Mesenchymal stem cell (in vitro differentiated cells and primary cell): Measurements from ENCODE around the gene CABLES2.

ENCODE experiments used
- DNase-seq: peaks from one replicate; pipeline ENCODE4 v3.0.0-alpha.2; 2013
- H2AFZ ChIP-seq: one replicate; pipeline ENCODE4 v1.6.1; 2013; ENCODE audit warnings: low read depth, mild to moderate bottlenecking, control low read depth, inconsistent platforms, low read length, moderate library complexity
- H2AK5ac ChIP-seq: 2 replicates; pipeline ENCODE4 v1.6.1; 2013; ENCODE audit warnings: low read length, moderate library complexity, mild to moderate bottlenecking, inconsistent platforms; ENCODE audit not compliant: severe bottlenecking
- H2BK120ac ChIP-seq: one replicate; pipeline ENCODE4 v1.6.1; 2013; ENCODE audit warnings: low read depth, mild to moderate bottlenecking, inconsistent platforms, low read length, moderate library complexity
- H2BK12ac ChIP-seq, 2 experiments: one replicate each; pipeline ENCODE4 v1.6.1; 2013; ENCODE audit warnings: inconsistent platforms in 2 of 2, low read length in 2 of 2, mild to moderate bottlenecking in 2 of 2, moderate library complexity in 2 of 2, control low read depth in 1 of 2
- H2BK15ac ChIP-seq: one replicate; pipeline ENCODE4 v1.6.1; 2013; ENCODE audit warnings: mild to moderate bottlenecking, low read depth, inconsistent platforms; ENCODE audit not compliant: poor library complexity, severe bottlenecking
- H2BK5ac ChIP-seq: 2 replicates; pipeline ENCODE4 v1.6.1; 2013; ENCODE audit warnings: low read depth, mild to moderate bottlenecking, low read length, control low read depth, inconsistent platforms; ENCODE audit not compliant: poor library complexity, severe bottlenecking
- H3K14ac ChIP-seq, 2 experiments: one replicate each; pipeline ENCODE4 v1.6.1; 2013; ENCODE audit warnings: inconsistent platforms in 2 of 2, low read length in 2 of 2, control low read depth in 1 of 2, mild to moderate bottlenecking in 1 of 2, moderate library complexity in 1 of 2
- H3K18ac ChIP-seq, 2 experiments: one replicate each; pipeline ENCODE4 v1.6.1; 2013; ENCODE audit warnings: inconsistent platforms in 2 of 2, low read length in 2 of 2, control low read depth in 1 of 2, low read depth in 1 of 2, mild to moderate bottlenecking in 1 of 2
- H3K23ac ChIP-seq, 2 experiments: one replicate each; pipeline ENCODE4 v1.6.1; 2013; ENCODE audit warnings: inconsistent platforms in 2 of 2, low read length in 2 of 2, mild to moderate bottlenecking in 2 of 2, moderate library complexity in 2 of 2, control low read depth in 1 of 2
- H3K27ac ChIP-seq: 2 replicates; pipeline ENCODE4 v1.5.1; 2013; ENCODE audit warnings: mild to moderate bottlenecking, moderate library complexity, low read length, control low read depth, inconsistent platforms; ENCODE audit not compliant: poor library complexity, severe bottlenecking
- H3K27me3 ChIP-seq, 2 experiments: 2 replicates each; pipeline versions ENCODE4 v1.6.1 to v1.7.0; 2013; ENCODE audit warnings: low read length in 2 of 2, mild to moderate bottlenecking in 2 of 2, moderate library complexity in 2 of 2, control low read depth in 1 of 2, inconsistent platforms in 1 of 2; ENCODE audit not compliant: control insufficient read depth in 1 of 2, insufficient read depth in 1 of 2
- H3K36me3 ChIP-seq, 2 experiments: 2 replicates each; pipeline versions ENCODE4 v1.6.1 to v1.7.0; 2013; ENCODE audit warnings: low read length in 2 of 2, control low read depth in 1 of 2, inconsistent platforms in 1 of 2, low read depth in 1 of 2, mild to moderate bottlenecking in 1 of 2; ENCODE audit not compliant: insufficient read depth in 2 of 2, control insufficient read depth in 1 of 2
- H3K4ac ChIP-seq, 2 experiments: one replicate each; pipeline ENCODE4 v1.6.1; 2013; ENCODE audit warnings: inconsistent platforms in 2 of 2, low read length in 2 of 2, mild to moderate bottlenecking in 2 of 2, moderate library complexity in 2 of 2, control low read depth in 1 of 2, low read depth in 1 of 2
- H3K4me1 ChIP-seq: 2 replicates; pipeline ENCODE4 v1.6.1; 2013; ENCODE audit warnings: low read depth, low read length, control low read depth; ENCODE audit not compliant: control insufficient read depth, insufficient read depth
- H3K4me2 ChIP-seq: 2 replicates; pipeline ENCODE4 v1.6.1; 2013; ENCODE audit warnings: low read length, mild to moderate bottlenecking, inconsistent platforms; ENCODE audit not compliant: poor library complexity, severe bottlenecking
- H3K4me3 ChIP-seq, 2 experiments: 2 replicates each; pipeline versions ENCODE4 v1.5.1 to v1.7.0; 2013; ENCODE audit warnings: low read length in 2 of 2, mild to moderate bottlenecking in 2 of 2, control low read depth in 1 of 2, low read depth in 1 of 2; ENCODE audit not compliant: insufficient read depth in 1 of 2
- H3K79me1 ChIP-seq: replicated peaks from 2 replicates; pipeline ENCODE4 v1.6.1; 2013; ENCODE audit warnings: mild to moderate bottlenecking, control low read depth, low read length, inconsistent platforms; ENCODE audit not compliant: poor library complexity, severe bottlenecking
- H3K9ac ChIP-seq: 2 replicates; pipeline ENCODE4 v1.7.0; 2013; ENCODE audit warnings: mild to moderate bottlenecking, low read length, moderate library complexity
- H3K9me3 ChIP-seq: 2 replicates; pipeline ENCODE4 v1.7.0; 2013; ENCODE audit warnings: mild to moderate bottlenecking, low read length; ENCODE audit not compliant: control insufficient read depth
- H4K8ac ChIP-seq: one replicate; pipeline ENCODE4 v1.6.1; 2013; ENCODE audit warnings: inconsistent platforms, mild to moderate bottlenecking, low read length, moderate library complexity
- H4K91ac ChIP-seq: one replicate; pipeline ENCODE4 v1.6.1; 2013; ENCODE audit warnings: mild to moderate bottlenecking, low read length, inconsistent platforms
- WGBS: methylation state at CpG from one replicate; pipeline ENCODE4 v1.1.7; 2013; ENCODE audit warnings: mixed read lengths; 5-methylcytosine and 5-hydroxymethylcytosine counted together

Gene CABLES2

DNA sequence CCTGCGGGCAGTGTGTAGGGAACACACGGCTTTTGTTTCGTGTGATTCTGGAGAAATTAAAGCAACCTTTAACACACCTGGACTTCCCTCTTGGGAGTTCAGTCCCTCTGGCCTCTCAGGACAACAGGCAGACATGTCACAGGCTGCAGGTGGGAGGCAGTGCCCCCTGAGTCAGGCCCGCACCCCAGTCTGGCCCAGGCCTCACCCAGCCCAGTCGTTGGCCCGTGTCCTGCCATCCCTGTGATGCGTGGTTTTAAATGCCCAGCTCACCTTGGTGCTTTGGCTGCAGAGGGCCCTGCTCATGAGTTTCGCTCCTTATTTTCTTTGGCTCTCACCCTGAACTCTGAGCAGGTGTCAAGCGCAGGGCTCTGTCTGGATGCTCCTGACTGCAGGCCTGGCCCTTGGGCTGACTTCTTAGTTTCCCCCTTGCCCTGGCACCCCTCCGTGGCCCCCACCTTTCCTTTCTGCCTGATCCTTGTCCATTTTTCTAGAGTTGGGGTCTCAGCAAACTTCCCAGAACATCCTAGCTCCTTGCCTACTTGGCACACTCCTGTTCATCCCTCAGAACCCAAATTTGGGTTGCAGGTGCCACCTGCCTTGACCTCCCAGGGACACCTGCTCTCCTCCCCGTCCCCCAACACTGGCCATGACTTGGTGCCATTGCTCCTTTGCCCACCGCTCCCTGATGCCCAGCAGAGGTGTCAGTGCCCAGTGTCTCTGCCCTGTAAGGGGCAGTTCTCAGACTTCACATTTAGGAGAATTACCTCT lies 2.2 kb upstream of the CABLES2 start:
- H3K23ac ChIP-seq, result no peak overlapping the region
- H3K36me3 ChIP-seq, result peaks cover 0 to 7% of the 10 kb centered on the region in 2 experiments
- H3K4me3 ChIP-seq, result no peak overlapping the region
- peaks cover 17% of the 10 kb centered on the region for H3K79me1 ChIP-seq
- no peak overlapping the region for H4K91ac ChIP-seq
- H2AK5ac ChIP-seq, result no peak overlapping the region
- H3K27me3 ChIP-seq, result peaks cover 7 to 41% of the 10 kb centered on the region in 2 experiments
- no peak overlapping the region for H3K9ac ChIP-seq
- WGBS, result 86% methylated on average over 12 of the region's 12 CpGs
- no peak overlapping the region for H3K27ac ChIP-seq
- peaks cover 41% of the 10 kb centered on the region for H3K4me1 ChIP-seq
- no peak overlapping the region for H2BK15ac ChIP-seq
- H3K14ac ChIP-seq, result no peak overlapping the region
- no peak overlapping the region for H2BK12ac ChIP-seq
- H3K4me2 ChIP-seq, result no peak overlapping the region
- DNase-seq, result no peak
- no peak overlapping the region for H2BK5ac ChIP-seq
- no peaks in the 10 kb centered on the region for H3K9me3 ChIP-seq
- H4K8ac ChIP-seq, result no peak overlapping the region
- no peak overlapping the region for H2AFZ ChIP-seq
- H2BK120ac ChIP-seq, result no peak overlapping the region
- no peak overlapping the region for H3K4ac ChIP-seq
- H3K18ac ChIP-seq, result no peak overlapping the region

GRCh38 chr20:62408640-62409039 lies 1.6 kb upstream of the CABLES2 start:
- H3K4me1 ChIP-seq, result peaks cover 41% of the 10 kb centered on the region
- H3K4me2 ChIP-seq, result no peak overlapping the region
- H3K4ac ChIP-seq, result no peak overlapping the region
- H2AFZ ChIP-seq, result no peak overlapping the region
- H3K14ac ChIP-seq, result no peak overlapping the region
- H2BK120ac ChIP-seq, result no peak overlapping the region
- H2BK12ac ChIP-seq, result no peak overlapping the region
- peaks cover 18% of the 10 kb centered on the region for H3K79me1 ChIP-seq
- H3K23ac ChIP-seq, result no peak overlapping the region
- H2BK15ac ChIP-seq, result no peak overlapping the region
- peaks cover 7 to 41% of the 10 kb centered on the region in 2 experiments for H3K27me3 ChIP-seq
- 72% methylated on average over 12 of the region's 12 CpGs for WGBS
- H3K9me3 ChIP-seq, result no peaks in the 10 kb centered on the region
- no peak overlapping the region for H2AK5ac ChIP-seq
- H3K36me3 ChIP-seq, result peaks cover 0 to 11% of the 10 kb centered on the region in 2 experiments
- H3K4me3 ChIP-seq, result no peak overlapping the region
- no peak overlapping the region for H4K8ac ChIP-seq
- DNase-seq, result no peak
- no peak overlapping the region for H3K27ac ChIP-seq
- no peak overlapping the region for H4K91ac ChIP-seq
- no peak overlapping the region for H2BK5ac ChIP-seq
- no peak overlapping the region for H3K18ac ChIP-seq
- H3K9ac ChIP-seq, result no peak overlapping the region

DNA sequence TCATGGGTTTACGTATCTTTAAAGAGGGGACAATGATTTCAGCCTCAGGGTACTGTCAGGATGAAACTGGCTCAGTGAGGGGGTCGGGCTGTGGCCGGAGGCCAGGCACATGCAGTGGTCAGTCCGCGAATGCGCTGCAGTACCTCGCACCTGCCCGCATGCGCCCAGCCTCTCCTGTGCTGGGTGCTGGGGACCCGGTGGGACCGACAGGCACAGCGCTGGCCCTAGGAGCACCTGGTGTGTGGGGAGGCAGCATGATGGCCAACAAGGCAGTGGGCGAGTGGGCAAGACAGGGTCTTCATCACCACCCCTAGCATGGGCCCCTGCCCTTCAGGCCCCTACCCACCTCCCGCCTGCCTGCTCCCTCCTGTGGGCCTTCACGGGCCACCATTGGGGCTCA lies 970 bp upstream of the CABLES2 start:
- peaks cover 18% of the 10 kb centered on the region for H3K79me1 ChIP-seq
- H4K8ac ChIP-seq, result no peak overlapping the region
- peaks cover 41% of the 10 kb centered on the region for H3K4me1 ChIP-seq
- no peak overlapping the region for H2AFZ ChIP-seq
- H4K91ac ChIP-seq, result peak overlapping the region; percentile 14
- no peak overlapping the region for H3K9ac ChIP-seq
- no peak overlapping the region for H3K4me3 ChIP-seq
- no peak overlapping the region for H3K27ac ChIP-seq
- WGBS, result 92% methylated on average over 15 of the region's 15 CpGs
- DNase-seq, result no peak
- no peak overlapping the region for H3K18ac ChIP-seq
- H2BK120ac ChIP-seq, result no peak overlapping the region
- H3K9me3 ChIP-seq, result no peaks in the 10 kb centered on the region
- no peak overlapping the region for H2BK12ac ChIP-seq
- H3K4ac ChIP-seq, result no peak overlapping the region
- peaks cover 7 to 41% of the 10 kb centered on the region in 2 experiments for H3K27me3 ChIP-seq
- H2BK5ac ChIP-seq, result no peak overlapping the region
- H2AK5ac ChIP-seq, result no peak overlapping the region
- H3K23ac ChIP-seq, result no peak overlapping the region
- H2BK15ac ChIP-seq, result no peak overlapping the region
- no peak overlapping the region for H3K14ac ChIP-seq
- H3K36me3 ChIP-seq, result peaks cover 0 to 15% of the 10 kb centered on the region in 2 experiments
- H3K4me2 ChIP-seq, result no peak overlapping the region

GRCh38 chr20:62406635-62407176 lies 379 bp downstream of the CABLES2 start:
- peak overlapping the region in 1 of 2 experiments; percentile 9 for H3K23ac ChIP-seq
- H2BK12ac ChIP-seq, result no peak overlapping the region
- H3K14ac ChIP-seq, result peak overlapping the region in 1 of 2 experiments; percentile 61
- H4K91ac ChIP-seq, result peak overlapping the region; percentile 9
- 4% methylated on average over 10 of the region's 42 CpGs for WGBS
- peak overlapping the region; percentile 59 for H2BK120ac ChIP-seq
- no peak overlapping the region for H3K27ac ChIP-seq
- H3K9me3 ChIP-seq, result no peaks in the 10 kb centered on the region
- peak overlapping the region; percentile 88 for H3K9ac ChIP-seq
- peak overlapping the region in 1 of 2 experiments; percentile 47 for H3K4ac ChIP-seq
- H2BK5ac ChIP-seq, result no peak overlapping the region
- peak overlapping the region; percentile 75 to 87 for H3K4me3 ChIP-seq
- peaks cover 20% of the 10 kb centered on the region for H3K79me1 ChIP-seq
- no peak overlapping the region for H2BK15ac ChIP-seq
- H3K4me2 ChIP-seq, result peak overlapping the region; percentile 58
- no peak overlapping the region for H4K8ac ChIP-seq
- DNase-seq, result no peak
- no peak overlapping the region for H2AK5ac ChIP-seq
- H3K4me1 ChIP-seq, result peaks cover 41% of the 10 kb centered on the region
- no peak overlapping the region for H3K18ac ChIP-seq
- peaks cover 4 to 30% of the 10 kb centered on the region in 2 experiments for H3K27me3 ChIP-seq
- H2AFZ ChIP-seq, result peak overlapping the region; percentile 34
- peaks cover 0 to 25% of the 10 kb centered on the region in 2 experiments for H3K36me3 ChIP-seq
